H1 (cell line): Measurements from ENCODE around the gene CUBN. TPM values are rescaled to one million over a fixed set of nuclear protein-coding genes. Genes with fewer than 3 reads are reported as not detected.

Experiments used
- CTCF ChIA-PET: fragments of 300-600 bp; sonication (Branson Sonifier 250); formaldehyde crosslinking; loops from one replicate; lab custom pipeline; 2021; ENCODE audit not compliant: partially characterized antibody; lab: Charles Lee
- POLR2A ChIA-PET: fragments of 300-600 bp; sonication (Branson Sonifier 250); formaldehyde crosslinking; loops from one replicate; lab custom pipeline; 2021; ENCODE audit warnings: inconsistent platforms; ENCODE audit not compliant: partially characterized antibody; lab: Charles Lee
- DNase-seq, 2 experiments: peaks; one replicate each; pipeline versions ENCODE4 v3.0.0 to v3.0.0-alpha.2; 2010 to 2022; ENCODE audit warnings: low spot score in 2 of 2, low read depth in 1 of 2, mixed read lengths in 1 of 2
- FAIRE-seq: peaks from 2 replicates; lab custom pipeline; 2011; peaks lifted over from hg19 to GRCh38; lab: Jason Lieb, UNC
- H2AFZ ChIP-seq: 2 replicates; pipeline ENCODE4 v1.8.1; 2012; ENCODE audit warnings: low read length, inconsistent platforms
- H2AK5ac ChIP-seq: 2 replicates; pipeline ENCODE4 v1.6.1; 2013; ENCODE audit warnings: low read depth, low read length
- H2BK120ac ChIP-seq: replicated peaks from 2 replicates; pipeline ENCODE3; 2013; ENCODE audit warnings: low read depth, low read length, inconsistent platforms
- H2BK12ac ChIP-seq: 2 replicates; pipeline ENCODE4 v1.6.1; 2013; ENCODE audit warnings: low read depth, low read length
- H2BK15ac ChIP-seq: 2 replicates; pipeline ENCODE4 v1.6.1; 2013; ENCODE audit warnings: low read length
- H2BK20ac ChIP-seq: 2 replicates; pipeline ENCODE4 v1.6.1; 2013; ENCODE audit warnings: low read length
- H2BK5ac ChIP-seq: 2 replicates; pipeline ENCODE4 v1.6.1; 2013; ENCODE audit warnings: low read depth, low read length
- H3K14ac ChIP-seq: 2 replicates; pipeline ENCODE4 v1.6.1; 2013; ENCODE audit warnings: inconsistent platforms; ENCODE audit not compliant: insufficient read length
- H3K18ac ChIP-seq: 2 replicates; pipeline ENCODE4 v1.6.1; 2013; ENCODE audit warnings: low read length; ENCODE audit errors: extremely low read depth
- H3K23ac ChIP-seq: 2 replicates; pipeline ENCODE4 v1.6.1; 2013; ENCODE audit warnings: inconsistent platforms; ENCODE audit not compliant: insufficient read length
- H3K23me2 ChIP-seq: 2 replicates; pipeline ENCODE4 v1.6.1; 2013; ENCODE audit warnings: low read depth, low read length
- H3K27ac ChIP-seq: 2 replicates; pipeline ENCODE4 v1.6.1; 2011; ENCODE audit warnings: low read depth, low read length, inconsistent platforms
- H3K27me3 ChIP-seq, 4 experiments: replicated peaks in 1 of 4; 1 replicate in 1 of 4; 2 replicates in 3 of 4; pipeline versions ENCODE4 v1.6.1 to v1.8.1; 2011 to 2013; ENCODE audit warnings: low read length in 3 of 4, mild to moderate bottlenecking in 3 of 4, inconsistent platforms in 2 of 4, mixed read lengths in 2 of 4, moderate library complexity in 1 of 4; ENCODE audit not compliant: control insufficient read depth in 3 of 4, insufficient read depth in 3 of 4; ENCODE audit errors: extremely low read depth in 1 of 4
- H3K36me3 ChIP-seq, 4 experiments: 2 replicates each; pipeline versions ENCODE4 v1.6.1 to v1.8.1; 2011 to 2013; ENCODE audit warnings: mild to moderate bottlenecking in 4 of 4, low read length in 3 of 4, moderate library complexity in 2 of 4, control low read depth in 1 of 4, inconsistent platforms in 1 of 4; ENCODE audit not compliant: insufficient read depth in 4 of 4, control insufficient read depth in 2 of 4
- H3K4ac ChIP-seq: replicated peaks from 2 replicates; pipeline ENCODE3; 2013; ENCODE audit warnings: low read length, low read depth, mixed read lengths, inconsistent platforms; ENCODE audit not compliant: insufficient read length
- H3K4me1 ChIP-seq, 4 experiments: replicated peaks in 1 of 4; 1 replicate in 1 of 4; 2 replicates in 3 of 4; pipeline versions ENCODE4 v1.6.1 to v1.8.1; 2011 to 2013; ENCODE audit warnings: low read length in 3 of 4, inconsistent platforms in 2 of 4, mixed read lengths in 1 of 4; ENCODE audit not compliant: insufficient read depth in 4 of 4, control insufficient read depth in 3 of 4
- H3K4me2 ChIP-seq, 2 experiments: 2 replicates each; pipeline versions ENCODE4 v1.6.1 to v1.8.1; 2011 to 2013; ENCODE audit warnings: low read depth in 2 of 2, low read length in 2 of 2, control low read depth in 1 of 2, inconsistent platforms in 1 of 2, mild to moderate bottlenecking in 1 of 2; ENCODE audit not compliant: insufficient read depth in 1 of 2
- H3K4me3 ChIP-seq, 4 experiments: fragments of 200-600, 300-600 bp in 1 of 4; sonication (generic), shearing (Covaris generic), sonication (Bioruptor Twin) in 1 of 4; 2 replicates each; pipeline versions ENCODE4 v1.5.1 to v1.8.1; 2011 to 2016; ENCODE audit warnings: low read length in 4 of 4, low read depth in 3 of 4, control low read depth in 2 of 4, inconsistent platforms in 2 of 4, mild to moderate bottlenecking in 2 of 4, mixed read lengths in 1 of 4, moderate library complexity in 1 of 4; ENCODE audit not compliant: insufficient read depth in 2 of 4; ENCODE audit errors: extremely low read depth in 1 of 4
- H3K56ac ChIP-seq: replicated peaks from 2 replicates; pipeline ENCODE3; 2013; ENCODE audit warnings: low read depth, mild to moderate bottlenecking, mixed read lengths, low read length, inconsistent platforms; ENCODE audit not compliant: insufficient read length
- H3K79me1 ChIP-seq: 2 replicates; pipeline ENCODE4 v1.6.1; 2013; ENCODE audit warnings: low read depth, low read length, control low read depth
- H3K79me2 ChIP-seq, 2 experiments: 2 replicates each; pipeline versions ENCODE4 v1.6.1 to v1.8.1; 2012 to 2013; ENCODE audit warnings: low read length in 2 of 2, mild to moderate bottlenecking in 2 of 2, inconsistent platforms in 1 of 2; ENCODE audit not compliant: insufficient read depth in 2 of 2, control insufficient read depth in 1 of 2
- H3K9ac ChIP-seq, 4 experiments: replicated peaks in 1 of 4; 1 replicate in 1 of 4; 2 replicates in 3 of 4; pipeline versions ENCODE4 v1.6.1 to v1.8.1; 2011 to 2013; ENCODE audit warnings: low read depth in 3 of 4, low read length in 3 of 4, control low read depth in 2 of 4, mild to moderate bottlenecking in 2 of 4, moderate library complexity in 2 of 4, inconsistent platforms in 1 of 4; ENCODE audit errors: extremely low read depth in 1 of 4
- H3K9me3 ChIP-seq, 2 experiments: 2 replicates each; pipeline versions ENCODE4 v1.6.1 to v1.8.1; 2012 to 2013; ENCODE audit warnings: mild to moderate bottlenecking in 2 of 2, moderate library complexity in 2 of 2, control low read depth in 1 of 2, inconsistent platforms in 1 of 2, low read depth in 1 of 2, low read length in 1 of 2, mixed read lengths in 1 of 2; ENCODE audit not compliant: insufficient read depth in 2 of 2
- H4K20me1 ChIP-seq, 2 experiments: replicated peaks in 1 of 2; 2 replicates each; pipeline versions ENCODE3 to v1.8.1; 2011 to 2013; ENCODE audit warnings: inconsistent platforms in 2 of 2, low read length in 2 of 2, mild to moderate bottlenecking in 1 of 2; ENCODE audit not compliant: insufficient read depth in 2 of 2, control insufficient read depth in 1 of 2
- H4K5ac ChIP-seq: 2 replicates; pipeline ENCODE4 v1.6.1; 2013; ENCODE audit warnings: low read length, low read depth, mixed read lengths, inconsistent platforms; ENCODE audit not compliant: insufficient read length
- H4K8ac ChIP-seq: 2 replicates; pipeline ENCODE4 v1.8.0; 2013; ENCODE audit warnings: mild to moderate bottlenecking, moderate library complexity, low read length, inconsistent platforms; ENCODE audit not compliant: insufficient read depth; ENCODE audit errors: extremely low read depth
- H4K91ac ChIP-seq: replicated peaks from 2 replicates; pipeline ENCODE3; 2013; ENCODE audit warnings: low read length, mixed read lengths, inconsistent platforms; ENCODE audit not compliant: insufficient read length
- CBX5 ChIP-seq: fragments of 300-800, 300-1000 bp; sonication (generic); IDR thresholded peaks from 2 replicates; pipeline ENCODE4 v1.7.1; 2016; ENCODE audit warnings: antibody characterized with exemption, low read length, low read depth
- HDAC6 ChIP-seq: IDR thresholded peaks from one replicate; pipeline ENCODE4 v1.7.1; 2012; ENCODE audit warnings: low read depth, mild to moderate bottlenecking, inconsistent platforms, low read length, moderate library complexity
- SUZ12 ChIP-seq: fragments of 200-600 bp; sonication (generic); IDR thresholded peaks from 2 replicates; pipeline ENCODE4 v1.6.1; 2012; ENCODE audit warnings: mild to moderate bottlenecking, inconsistent platforms, low read length, moderate library complexity, mixed read lengths
- ZNF274 ChIP-seq: IDR thresholded peaks from 2 replicates; pipeline ENCODE4 v1.7.0; 2012; ENCODE audit warnings: low read length, borderline replicate concordance; ENCODE audit errors: extremely low read depth
- WGBS, 2 experiments: shearing (Covaris generic) in 1 of 2; methylation state at CpG; one replicate each; pipeline versions ENCODE4 v1.1.6 to v1.1.7; 2013 to 2015; ENCODE audit warnings: low lambda C conversion rate in 2 of 2, mixed read lengths in 2 of 2, inconsistent platforms in 1 of 2, low coverage in 1 of 2, missing lambda C conversion rate in 1 of 2; ENCODE audit not compliant: insufficient replicate concordance in 2 of 2, insufficient coverage in 1 of 2, insufficient read length in 1 of 2; ENCODE audit errors: extremely low coverage in 1 of 2, missing lambda C conversion rate in 1 of 2; 5-methylcytosine and 5-hydroxymethylcytosine counted together
- polyA plus RNA-seq, 7 experiments: library from polyadenylated mRNA; depleted of rRNA in 3 of 7; stranded (reverse) in 5 of 7; unstranded in 2 of 7; fragments of >200 nt in 5 of 7; fragments of 200-250 nt in 2 of 7; gene quantifications; 1 replicate in 5 of 7; 2 replicates in 1 of 7; 4 replicates in 1 of 7; pipeline versions ENCODE4 v1.2.1 to v1.2.3, GENCODE V29; 2011 to 2013; ENCODE audit warnings: missing spikeins in 2 of 7, mixed read lengths in 2 of 7
- total RNA-seq: library from RNA; stranded (reverse); fragmentation: NEBNext Ultra II Directional; extraction: Animal tissue kit (Norgen Biotek cat#: 25700); gene quantifications from 2 replicates; pipeline ENCODE4 v1.2.1, GENCODE V29; 2021

The CUBN gene
- total and polyA plus RNA-seq, 2 of the 8 experiments (the other 6 are each of a cell fraction or from before 2014, with no cell fraction given), result 0.04 to 0.08 TPM

DNA sequence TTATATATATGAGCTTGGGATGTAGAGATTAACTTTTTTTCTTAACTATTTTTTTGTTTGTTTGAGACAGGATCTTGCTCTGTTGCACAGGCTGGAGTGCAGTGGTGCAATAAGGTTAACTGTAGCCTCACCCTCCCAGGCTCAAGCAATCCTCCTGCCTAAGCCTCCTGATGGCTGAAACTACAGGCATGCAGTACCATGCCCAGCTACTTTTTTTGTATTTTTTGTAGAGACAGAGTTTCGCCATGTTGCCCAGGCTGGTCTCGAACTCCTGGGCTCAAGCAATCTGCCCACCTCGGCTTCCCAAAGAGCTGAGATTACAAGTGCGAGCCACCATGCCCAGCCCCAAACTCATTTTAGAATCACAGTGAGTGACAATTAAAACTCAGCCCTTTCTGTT, 105.2 kb downstream of the CUBN start:
- Histone ChIP-seq H4K8ac (no peak overlapping the region), H3K79me2 (no peaks in the 10 kb centered on the region), H2BK12ac (no peak overlapping the region), H3K23ac (no peak overlapping the region), H3K36me3 (no peaks in the 10 kb centered on the region), H2AFZ (no peak overlapping the region), H3K14ac (no peak overlapping the region), H3K56ac (no peak overlapping the region), H3K79me1 (no peaks in the 10 kb centered on the region), H2BK5ac (no peak overlapping the region), H3K27ac (no peak overlapping the region), H3K4me2 (no peak overlapping the region), H3K23me2 (no peaks in the 10 kb centered on the region), H2BK20ac (no peak overlapping the region), H3K18ac (no peak overlapping the region), H4K20me1 (no peaks in the 10 kb centered on the region), H3K4me3 (no peak overlapping the region), H2BK120ac (no peak overlapping the region), H4K5ac (no peak overlapping the region), H3K9me3 (no peaks in the 10 kb centered on the region), H2BK15ac (no peak overlapping the region), H3K4me1 (peaks cover 6 to 14% (median 13%) of the 10 kb centered on the region in 4 experiments), H4K91ac (no peak overlapping the region), H3K9ac (no peak overlapping the region), H3K27me3 (no peaks in the 10 kb centered on the region), H2AK5ac (no peak overlapping the region), H3K4ac (no peak overlapping the region)
- POLR2A ChIA-PET, result interaction anchor here (1.6 kb wide), 1 partner anchor 21 kb away, joined by 3 read pairs; no protein-coding TSS in a partner anchor
- no peak for DNase-seq
- TF ChIP-seq SUZ12 (no peak), CBX5 (no peak), HDAC6 (no peak), ZNF274 (no peak)
- no peak for FAIRE-seq
- WGBS, 2 experiments, result 95% methylated on average over 4 of the region's 4 CpGs; no CpG with 5 or more reads in 1 of the 2 experiments
- CTCF ChIA-PET, result interaction anchor here (1.1 to 1.2 kb wide), 2 partner anchors 57 to 108 kb away, joined by 3 read pairs; no protein-coding TSS in a partner anchor
